Activated CD4-positive, alpha-beta T cell treated with anti-CD3 and anti-CD28 coated beads for 4 hours (primary cell): ENCODE data around the gene MEP1B.
"Not testable (repeated sequence)": the region's sequence is repeated elsewhere in the genome, so short reads cannot be mapped to it uniquely, and the experiment has no call there.

Experiments used
- DNase-seq, 2 donors: peaks; one replicate each; pipeline ENCODE4 v3.0.0-alpha.2; 2020

Gene MEP1B

GRCh38 chr18:32189790-32190189, at the start of gene MEP1B:
TSS of gene MEP1B (plus strand) at chr18:32190039. CDS start at chr18:32190071, 32 bp downstream.
- DNase-seq: no peak

- DNase-seq: no peak
Measured at GRCh38 chr18:32148185-32148870, 41.5 kb upstream of the MEP1B start.

DNA sequence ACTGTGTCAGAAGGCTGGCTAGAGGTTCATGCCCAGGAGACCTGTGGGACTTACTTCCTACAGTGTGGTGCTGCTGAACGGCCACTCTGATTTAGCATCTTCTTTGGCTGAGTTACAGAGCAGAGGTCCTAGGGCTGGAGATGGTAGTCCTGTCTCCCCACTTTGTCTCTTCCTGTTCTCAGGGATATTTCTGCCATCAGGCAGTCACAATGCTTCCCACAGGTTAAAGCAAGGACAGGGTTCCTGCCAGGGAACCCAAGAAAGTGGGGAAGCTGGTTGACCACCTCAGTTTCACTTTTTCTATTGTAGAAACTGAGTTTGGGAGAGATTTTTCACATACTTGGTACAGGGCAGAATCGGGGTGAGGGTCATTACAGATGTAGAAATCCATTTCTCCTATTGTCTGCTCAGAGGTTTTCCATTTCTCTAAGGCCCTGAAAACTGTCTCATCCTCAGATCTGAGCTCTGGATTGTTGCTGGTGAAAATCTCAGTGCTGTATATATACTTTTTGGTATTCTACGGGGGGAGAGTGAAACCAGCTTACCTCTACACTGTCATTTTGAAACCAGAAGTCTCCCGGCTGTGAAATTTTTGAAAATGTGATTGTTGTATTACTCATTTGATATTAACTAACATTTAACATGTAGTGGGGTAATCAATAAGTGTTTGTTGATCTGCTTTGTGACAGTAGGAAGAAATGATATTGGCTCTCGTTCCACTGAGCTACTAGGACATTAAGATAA, 37.0 kb upstream of the MEP1B start:
- DNase-seq: no peak

- no peak for DNase-seq
Measured at GRCh38 chr18:32156855-32157254, 33.0 kb upstream of the MEP1B start.

- no peak for DNase-seq
Measured at GRCh38 chr18:32157580-32157979, 32.3 kb upstream of the MEP1B start.

DNA sequence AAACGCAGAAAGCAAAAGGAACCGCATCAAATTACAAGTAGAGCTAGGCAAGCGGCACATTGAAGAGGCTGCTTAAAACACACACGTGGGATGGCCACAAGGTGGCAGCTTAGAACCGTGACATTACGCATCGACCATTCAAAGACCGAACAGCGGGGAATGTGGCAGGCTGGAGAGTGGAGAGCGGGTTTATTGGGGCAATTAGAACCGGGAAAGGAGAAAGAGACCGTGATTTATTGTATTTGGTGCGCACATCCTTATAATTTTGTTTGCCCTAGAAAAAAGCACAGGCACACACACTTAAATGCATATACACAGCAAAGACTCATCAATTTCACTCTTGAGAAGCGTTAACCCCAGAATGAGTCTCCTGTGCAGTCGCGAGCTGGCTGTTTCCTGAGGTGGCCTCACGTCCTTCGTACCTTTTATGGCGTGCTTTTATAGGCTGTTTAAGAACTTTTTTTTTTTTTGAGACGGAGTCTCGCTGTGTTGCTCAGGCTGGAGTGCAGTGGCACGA, 31.7 kb upstream of the MEP1B start:
- DNase-seq: peak; percentile 66 to 71

- DNase-seq: not testable (repeated sequence)
Measured at GRCh38 chr18:32158631-32159030, 31.2 kb upstream of the MEP1B start.

GRCh38 chr18:32160547-32160946, 29.3 kb upstream of the MEP1B start:
- no peak for DNase-seq

- DNase-seq: no peak
Measured at GRCh38 chr18:32167980-32168730, 21.7 kb upstream of the MEP1B start.

DNA sequence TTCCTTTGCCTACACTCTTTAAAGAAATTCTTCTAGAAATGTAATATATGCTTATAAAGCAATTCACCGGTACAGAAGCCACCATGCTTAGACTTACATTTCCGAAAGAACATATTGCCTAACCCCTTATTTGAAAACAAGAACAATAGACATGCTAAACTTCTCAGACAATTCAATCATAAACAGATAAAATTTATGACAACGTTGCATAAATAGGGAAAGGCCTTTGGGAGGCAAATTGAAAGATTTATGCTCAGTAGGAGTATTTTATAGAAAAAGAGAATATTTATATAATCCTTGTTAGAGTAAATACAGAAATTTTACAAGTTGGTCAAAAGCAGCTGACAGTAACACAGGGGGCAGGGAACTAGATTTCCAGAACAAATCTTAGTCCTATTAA, 16.2 kb upstream of the MEP1B start:
- DNase-seq: no peak

GRCh38 chr18:32174719-32175118, 15.1 kb upstream of the MEP1B start:
- no peak for DNase-seq

DNA sequence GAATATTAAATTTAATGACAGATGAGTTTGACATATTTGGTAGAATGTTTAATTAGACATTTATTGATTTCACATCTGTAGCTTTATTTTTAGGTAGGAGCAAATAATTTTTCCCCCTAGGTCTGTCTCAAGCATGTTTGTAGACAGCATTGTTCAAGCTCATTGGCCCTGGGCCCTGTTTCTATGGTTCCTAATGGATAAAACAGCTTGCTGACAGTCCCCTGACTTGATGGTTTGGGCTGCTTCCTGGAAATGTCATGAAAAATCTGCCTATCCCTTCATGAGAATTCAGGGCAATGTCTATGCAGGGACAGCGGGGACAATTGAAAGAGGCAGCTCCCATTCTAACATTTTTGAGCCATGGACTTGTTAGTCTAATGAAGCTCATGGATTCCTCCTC, 14.6 kb upstream of the MEP1B start:
- DNase-seq: no peak

- not testable (repeated sequence) for DNase-seq
Measured at GRCh38 chr18:32176745-32177144, 13.1 kb upstream of the MEP1B start.

- no peak for DNase-seq
Measured at GRCh38 chr18:32177530-32177929, 12.3 kb upstream of the MEP1B start.

DNA sequence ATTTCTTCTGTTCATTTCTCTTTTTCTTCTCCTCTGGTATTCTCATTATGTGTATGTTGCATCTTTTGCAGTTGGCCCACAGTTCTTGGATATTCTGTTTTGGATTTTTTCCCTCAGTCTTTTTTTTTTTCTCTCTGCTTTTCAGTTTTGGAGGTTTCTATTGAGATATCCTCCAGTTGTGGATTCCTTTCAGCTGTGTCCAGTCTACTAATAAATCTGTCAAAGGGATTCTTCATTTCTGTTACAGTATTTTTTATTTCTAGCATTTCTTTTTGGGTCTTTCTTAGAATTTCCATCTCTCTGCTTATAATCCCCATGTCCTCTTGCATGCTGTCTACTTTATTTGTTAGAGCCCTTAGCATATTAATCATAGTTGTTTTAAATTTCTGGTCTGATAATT, 6.3 kb upstream of the MEP1B start:
- no peak for DNase-seq

DNA sequence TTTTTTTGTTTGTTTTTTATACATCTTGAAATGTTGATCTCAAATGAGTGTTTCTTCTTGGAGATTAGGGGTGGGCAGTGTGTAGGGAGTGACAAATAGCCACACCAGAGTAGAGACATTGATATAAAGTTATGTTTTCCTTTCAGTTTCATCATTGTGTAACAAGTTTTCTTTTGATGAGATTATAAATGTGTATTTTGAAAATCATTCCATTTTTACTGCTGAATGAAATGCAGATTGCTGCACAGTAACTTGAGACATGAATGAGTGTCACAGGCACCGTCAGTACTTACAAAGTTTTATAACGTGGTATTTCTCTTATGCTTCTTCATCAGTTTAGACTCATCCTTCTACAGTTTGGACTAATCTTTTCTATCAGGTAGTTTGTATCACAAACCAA, 370 bp downstream of the MEP1B start:
- DNase-seq: no peak

GRCh38 chr18:32195881-32196815, 6.3 kb downstream of the MEP1B start:
- no peak for DNase-seq

DNA sequence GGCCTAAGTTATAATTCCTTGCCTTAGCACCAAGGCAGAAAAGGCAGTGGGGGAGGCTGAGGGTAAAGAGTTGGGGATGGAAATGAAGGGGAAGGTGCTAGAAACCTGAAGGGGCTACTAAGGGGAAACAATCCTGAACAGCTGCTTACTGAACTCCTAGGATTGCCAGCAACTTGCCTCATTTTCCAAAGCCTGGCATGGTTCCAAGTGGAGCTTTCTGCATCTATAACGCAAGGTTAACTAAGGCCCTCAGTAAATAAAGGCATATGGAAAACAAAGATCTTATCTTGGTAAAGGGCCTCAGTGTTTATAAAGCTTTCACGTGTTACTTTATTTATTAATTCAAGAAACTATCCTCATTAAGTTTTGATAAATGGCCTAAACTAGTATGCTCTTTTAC, 10.9 kb downstream of the MEP1B start:
- no peak for DNase-seq

GRCh38 chr18:32201948-32202672, 12.3 kb downstream of the MEP1B start:
- DNase-seq: no peak

DNA sequence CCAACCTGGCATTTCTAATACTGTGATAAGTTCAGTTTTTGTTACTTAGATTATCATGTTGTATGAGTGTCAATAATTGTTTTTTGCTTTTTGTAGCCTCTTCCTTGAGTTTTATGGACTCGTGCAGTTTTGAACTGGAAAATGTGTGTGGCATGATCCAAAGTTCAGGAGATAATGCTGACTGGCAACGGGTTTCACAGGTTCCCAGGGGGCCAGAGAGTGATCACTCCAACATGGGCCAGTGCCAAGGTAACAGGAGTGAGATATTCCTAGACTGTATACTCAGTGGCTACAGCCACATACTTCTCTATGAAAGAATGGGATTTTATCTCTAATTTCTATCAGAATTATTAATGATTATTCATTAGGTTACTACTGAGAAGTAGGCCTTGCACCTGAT, 18.2 kb downstream of the MEP1B start:
- DNase-seq: no peak

DNA sequence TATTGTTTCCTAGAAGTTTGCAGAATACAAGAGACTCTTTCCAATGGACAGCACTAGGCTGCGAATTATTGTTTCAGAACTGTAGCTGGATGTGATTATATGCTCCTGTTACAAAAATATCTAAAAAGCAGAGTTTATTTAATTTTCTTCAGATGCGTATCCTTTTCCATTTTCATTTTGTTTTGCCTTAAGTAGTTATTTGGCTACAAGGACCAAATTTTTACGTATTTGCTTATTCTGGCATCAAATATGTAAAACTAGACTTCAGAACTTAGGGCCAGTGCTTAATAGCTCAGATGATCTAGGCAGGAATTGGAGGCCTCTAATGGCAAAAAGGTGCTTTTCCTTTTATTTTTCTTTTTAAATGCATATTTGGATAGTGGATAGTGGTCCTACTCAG, 18.7 kb downstream of the MEP1B start:
- no peak for DNase-seq
